SKM-1 treated with dmso at 0.1 percent for 144 hours (cell line): Measurements from ENCODE around the gene ZNF580.
A peak's percentile ranks its signal among the peaks of the same experiment; 100 is the strongest.

Experiments
- DNase-seq: peaks from one replicate; lab custom pipeline; 2025; ENCODE audit not compliant: unreplicated experiment; lab: John Stamatoyannopoulos, UW

The ZNF580 gene, protein sequence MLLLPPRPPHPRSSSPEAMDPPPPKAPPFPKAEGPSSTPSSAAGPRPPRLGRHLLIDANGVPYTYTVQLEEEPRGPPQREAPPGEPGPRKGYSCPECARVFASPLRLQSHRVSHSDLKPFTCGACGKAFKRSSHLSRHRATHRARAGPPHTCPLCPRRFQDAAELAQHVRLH

DNA sequence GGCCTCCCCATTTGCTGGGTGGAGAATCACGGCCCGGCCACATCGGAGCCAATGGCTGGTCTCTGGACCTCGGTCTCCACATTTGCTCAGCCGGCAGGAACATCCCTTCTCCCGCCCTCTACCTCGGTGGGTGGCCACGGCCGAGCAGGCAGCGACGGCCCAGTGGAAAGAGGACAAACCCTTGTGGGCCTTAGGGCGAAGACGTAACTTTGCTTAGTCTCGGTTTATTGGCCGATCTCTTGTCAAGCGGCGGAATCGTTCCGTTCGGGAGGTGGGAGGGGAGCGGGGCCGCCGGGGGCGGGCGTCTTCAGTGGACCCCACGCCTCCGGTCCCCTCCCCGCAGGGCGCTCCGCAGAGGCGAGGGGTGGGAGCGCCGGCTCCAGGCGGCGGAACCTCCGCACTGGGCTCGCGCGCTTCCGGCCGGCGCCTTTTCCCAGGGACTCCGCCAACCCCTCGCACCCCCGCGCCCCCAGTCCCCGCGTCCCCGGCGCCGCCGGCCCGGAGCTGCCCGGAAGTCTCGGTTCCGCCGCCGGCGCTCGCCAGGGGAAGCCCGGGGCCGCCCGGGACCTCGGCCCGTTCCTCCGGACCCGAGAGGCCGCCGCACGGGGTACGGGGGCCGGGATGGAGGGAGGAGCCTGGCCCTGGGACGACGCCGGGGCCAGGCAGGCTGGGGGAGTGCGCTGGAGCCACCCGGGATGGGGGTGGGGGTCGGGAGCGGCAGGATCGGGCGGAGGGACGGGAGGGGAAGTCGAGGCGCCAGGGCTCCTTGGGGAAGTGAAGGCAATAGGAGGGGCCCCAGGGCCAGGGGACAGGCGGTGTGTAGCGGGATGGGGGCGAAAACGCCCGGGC lies at the start of gene ZNF580:
TSS of gene ZNF580 (plus strand) at position 426 of the 849 bp plus-strand sequence. CDS start 1,507 bp downstream, outside the sequence.
- no peak for DNase-seq

DNA sequence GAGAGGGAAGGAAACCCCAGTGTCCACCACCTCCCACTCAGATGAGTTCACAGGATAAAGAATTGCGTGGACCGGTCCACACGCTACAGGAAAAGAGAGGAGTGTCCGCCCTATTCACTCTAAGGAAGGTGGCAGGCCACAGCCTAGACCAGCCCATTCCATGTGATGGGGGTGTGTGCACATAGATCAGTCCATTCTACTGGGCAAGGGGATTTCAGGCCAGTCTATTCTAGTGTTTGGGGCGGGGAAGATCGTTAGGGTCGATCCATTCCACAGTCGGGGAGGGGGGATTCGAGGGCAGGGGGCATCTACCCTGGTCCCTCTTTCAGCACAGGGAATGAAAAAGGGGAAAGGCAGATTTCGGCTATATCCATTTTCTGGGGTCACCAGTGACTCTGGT lies 49.2 kb upstream of the ZNF580 start:
- DNase-seq = no peak

DNA sequence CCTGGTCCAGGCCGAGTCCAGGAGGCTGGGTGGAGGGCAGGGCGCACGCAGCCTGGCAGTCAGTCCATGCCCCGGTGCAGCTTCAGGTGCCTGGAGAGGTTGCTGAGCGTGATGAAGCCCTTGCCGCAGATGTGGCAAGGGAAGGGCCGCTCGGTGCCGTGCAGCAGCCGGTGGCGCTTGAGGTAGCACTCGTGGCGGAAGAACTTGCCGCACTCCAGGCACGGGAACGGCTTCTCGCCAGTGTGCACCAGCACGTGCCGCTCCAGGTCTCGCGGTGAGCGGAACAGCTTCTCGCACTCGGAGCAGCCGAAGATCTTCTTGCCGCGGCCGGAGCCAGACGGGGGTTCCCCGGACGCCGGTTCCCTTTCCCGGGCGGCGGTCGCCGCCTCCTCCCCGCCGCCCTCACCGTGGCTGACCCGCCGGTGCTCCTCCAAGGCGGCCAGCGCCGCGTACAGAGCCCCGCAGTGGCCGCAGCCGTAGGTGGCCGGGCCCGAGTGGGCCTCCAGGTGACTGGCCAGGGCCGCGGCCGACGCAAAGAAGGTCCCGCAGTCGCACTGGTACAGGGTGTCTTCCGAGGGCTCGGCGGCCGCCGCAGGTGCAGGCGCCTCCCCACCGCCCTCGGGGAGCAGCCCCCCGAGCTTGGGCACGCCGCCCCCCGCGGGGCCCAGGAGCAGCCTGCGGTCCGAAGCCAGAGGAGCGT lies 48.3 kb upstream of the ZNF580 start:
- DNase-seq = no peak

DNA sequence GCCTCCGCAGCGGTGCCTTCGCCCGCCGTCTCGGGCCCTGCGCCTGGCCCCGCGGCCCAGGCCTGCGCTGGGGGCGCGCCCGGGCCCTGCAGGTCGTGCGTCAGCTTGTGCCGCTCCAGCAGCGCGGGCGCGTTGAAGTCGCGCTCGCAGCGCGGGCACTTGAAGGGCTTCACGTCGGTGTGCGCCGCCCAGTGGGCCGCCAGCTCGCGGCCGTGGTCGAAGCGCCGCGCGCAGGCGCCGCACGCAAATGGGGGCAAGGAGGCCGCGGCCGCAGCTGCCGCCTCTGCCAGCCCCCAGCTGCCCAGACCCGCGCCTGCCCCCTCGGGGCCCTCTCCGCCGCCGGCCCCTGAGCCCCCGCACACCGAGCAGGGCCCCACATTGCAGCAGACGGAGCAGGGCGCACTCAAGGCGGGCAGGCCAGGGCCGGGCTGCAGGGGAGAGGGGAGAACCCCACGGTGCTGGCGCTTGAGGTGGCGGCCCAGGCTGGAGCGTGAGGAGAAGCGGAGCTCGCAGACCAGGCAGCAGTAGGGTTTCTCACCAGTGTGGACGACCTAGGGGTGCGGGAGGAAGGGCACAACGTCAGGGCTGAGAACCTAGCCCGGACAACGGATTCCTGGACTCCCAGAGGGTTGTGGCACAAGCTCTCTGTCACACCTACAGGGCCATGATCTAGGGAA lies 47.6 kb upstream of the ZNF580 start:
- DNase-seq = no peak

DNA sequence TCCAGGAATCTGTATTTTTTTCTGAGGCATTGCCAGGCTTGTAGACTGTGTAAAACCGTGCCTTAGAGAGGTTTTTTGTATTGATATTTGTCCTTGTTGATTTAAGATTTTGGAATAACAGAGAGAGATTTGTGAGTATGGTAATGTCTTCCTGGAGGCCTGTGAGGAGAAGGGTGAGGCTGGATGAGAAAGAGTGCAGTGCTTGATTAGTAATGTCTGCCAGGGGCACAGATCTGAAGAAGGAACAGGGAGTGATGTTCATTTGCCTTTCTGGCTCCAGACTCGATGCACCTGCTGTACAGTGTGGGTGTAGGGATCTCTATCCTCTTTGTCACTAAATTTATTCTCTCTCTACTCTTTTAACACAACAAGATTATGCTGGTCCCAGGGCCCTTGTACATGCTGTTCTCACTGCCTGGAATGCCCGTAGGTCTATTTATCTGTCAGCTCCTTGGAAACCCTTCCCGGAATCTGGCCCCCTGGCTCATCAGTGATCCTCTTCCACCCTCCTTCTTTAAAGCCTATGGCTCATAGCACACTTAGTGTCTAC lies 45.7 kb upstream of the ZNF580 start:
- DNase-seq = no peak

DNA sequence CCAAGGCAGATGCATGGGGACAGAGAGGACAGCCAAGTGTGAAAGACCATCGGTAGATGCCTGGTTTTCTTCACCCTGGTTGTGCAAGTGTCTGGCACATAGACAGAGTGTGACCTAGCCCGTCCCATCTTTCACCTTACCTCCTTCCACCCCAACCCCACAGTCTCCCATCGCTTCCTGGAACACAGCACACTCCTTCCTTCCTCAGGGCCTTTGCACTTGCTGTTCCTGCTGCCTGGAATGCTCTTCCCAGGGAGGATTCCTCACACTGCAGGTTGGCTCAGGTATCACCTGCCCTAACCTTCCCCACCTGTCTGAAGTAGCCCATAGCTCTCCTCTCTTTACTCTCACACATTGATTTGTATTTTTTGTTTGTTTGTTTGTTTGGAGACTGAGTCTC lies 44.5 kb upstream of the ZNF580 start:
- DNase-seq = no peak

DNA sequence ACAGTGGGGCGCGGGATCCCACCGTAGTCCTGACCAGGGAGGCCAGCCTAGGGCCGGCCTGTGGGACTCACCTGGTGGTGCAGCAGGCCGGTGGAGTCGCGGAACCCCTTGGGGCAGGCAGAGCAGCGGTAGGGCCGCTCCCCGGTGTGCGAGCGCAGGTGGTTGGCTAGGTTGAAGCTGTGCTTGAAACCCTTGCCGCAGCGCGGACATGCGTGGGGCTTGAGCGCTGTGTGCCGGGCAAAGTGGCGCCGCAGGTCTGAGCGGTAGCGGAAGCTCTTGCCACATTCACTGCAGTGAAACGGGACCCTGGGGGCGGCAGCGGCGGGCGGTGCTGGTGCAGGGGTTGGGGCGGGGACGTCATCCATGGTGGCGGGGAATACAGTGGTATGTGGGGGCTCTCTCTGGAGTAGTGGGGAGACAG lies 43.3 kb upstream of the ZNF580 start:
- DNase-seq = no peak

DNA sequence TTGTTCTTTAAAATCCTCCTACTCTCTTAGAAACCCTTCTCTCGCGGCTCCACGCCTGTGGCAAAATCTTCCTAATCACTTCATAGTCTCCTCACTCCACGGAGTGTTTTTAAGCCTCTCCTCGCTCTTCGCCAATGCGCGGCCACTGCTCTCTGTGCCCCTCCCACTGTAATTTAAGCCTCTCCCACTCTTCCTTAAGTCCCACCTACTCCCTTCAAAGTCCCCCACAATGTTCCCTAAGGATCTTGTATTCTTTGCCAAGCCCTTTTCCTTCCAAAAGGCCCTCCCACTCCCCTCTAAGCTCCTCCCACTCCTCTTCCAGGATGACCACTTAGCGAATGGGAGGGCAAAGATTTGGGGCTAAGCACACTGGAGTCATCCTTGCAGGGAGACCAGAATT lies 42.8 kb upstream of the ZNF580 start:
- no peak for DNase-seq

DNA sequence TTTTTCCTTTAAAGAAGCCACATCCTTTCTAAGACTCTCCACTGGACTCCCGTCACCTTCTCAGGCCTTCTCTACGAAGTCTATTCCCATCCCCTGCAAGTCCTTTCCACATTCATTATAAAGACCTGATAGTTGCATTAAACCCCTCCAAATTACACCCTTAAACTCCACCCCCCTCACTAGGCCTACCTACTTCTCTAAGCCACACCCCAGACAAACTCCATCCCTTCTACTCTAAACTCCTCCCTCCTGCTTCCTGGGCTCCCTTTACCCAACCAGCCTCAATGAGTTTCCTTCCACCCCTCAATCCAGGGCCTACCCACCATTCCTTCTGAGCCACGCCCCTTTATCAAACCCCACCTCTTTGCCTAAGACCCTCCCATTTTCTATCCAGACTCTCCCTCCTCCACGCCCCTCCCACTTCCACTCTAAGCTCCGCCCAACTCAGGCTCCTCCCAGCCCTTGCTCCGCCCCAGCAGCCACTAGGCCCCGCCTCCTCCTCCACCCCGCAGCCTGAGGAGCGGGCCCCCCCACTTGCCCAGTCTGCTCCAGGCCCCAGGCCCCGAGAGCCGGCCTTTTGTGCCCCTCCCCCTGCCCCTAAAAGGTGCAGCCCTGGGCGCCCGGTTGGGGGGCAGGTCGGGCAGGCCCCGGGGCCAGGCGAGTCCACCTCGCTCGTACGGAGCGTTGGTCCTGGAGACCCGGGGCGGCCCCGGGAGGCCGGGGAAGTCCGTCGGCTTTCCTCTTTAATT lies 41.9 kb upstream of the ZNF580 start:
- peak; percentile 75 for DNase-seq

DNA sequence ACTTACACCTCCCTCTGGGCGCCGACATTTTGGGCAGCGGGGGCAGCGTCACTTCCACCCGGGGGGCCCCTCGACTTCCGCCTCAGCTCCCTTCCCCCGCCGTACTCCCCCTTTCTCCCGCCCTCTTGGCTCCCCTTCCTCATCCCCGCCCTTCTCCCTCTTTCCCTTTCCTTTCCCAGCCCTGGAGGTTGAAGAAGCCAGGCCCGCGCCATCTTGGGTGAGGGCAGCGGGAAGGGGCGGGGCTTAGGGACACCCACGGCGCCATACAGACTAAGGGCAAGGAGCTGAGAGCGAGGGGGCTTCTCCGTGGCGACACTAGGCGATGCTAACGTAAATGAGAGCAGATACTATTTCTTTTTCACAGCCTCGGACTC lies 41.3 kb upstream of the ZNF580 start, which contains the start of gene FIZ1:
TSS of gene FIZ1 (minus strand) at position 50 of the 374 bp plus-strand sequence. CDS start 1,652 bp downstream, outside the sequence.
- peak; percentile 89 for DNase-seq

DNA sequence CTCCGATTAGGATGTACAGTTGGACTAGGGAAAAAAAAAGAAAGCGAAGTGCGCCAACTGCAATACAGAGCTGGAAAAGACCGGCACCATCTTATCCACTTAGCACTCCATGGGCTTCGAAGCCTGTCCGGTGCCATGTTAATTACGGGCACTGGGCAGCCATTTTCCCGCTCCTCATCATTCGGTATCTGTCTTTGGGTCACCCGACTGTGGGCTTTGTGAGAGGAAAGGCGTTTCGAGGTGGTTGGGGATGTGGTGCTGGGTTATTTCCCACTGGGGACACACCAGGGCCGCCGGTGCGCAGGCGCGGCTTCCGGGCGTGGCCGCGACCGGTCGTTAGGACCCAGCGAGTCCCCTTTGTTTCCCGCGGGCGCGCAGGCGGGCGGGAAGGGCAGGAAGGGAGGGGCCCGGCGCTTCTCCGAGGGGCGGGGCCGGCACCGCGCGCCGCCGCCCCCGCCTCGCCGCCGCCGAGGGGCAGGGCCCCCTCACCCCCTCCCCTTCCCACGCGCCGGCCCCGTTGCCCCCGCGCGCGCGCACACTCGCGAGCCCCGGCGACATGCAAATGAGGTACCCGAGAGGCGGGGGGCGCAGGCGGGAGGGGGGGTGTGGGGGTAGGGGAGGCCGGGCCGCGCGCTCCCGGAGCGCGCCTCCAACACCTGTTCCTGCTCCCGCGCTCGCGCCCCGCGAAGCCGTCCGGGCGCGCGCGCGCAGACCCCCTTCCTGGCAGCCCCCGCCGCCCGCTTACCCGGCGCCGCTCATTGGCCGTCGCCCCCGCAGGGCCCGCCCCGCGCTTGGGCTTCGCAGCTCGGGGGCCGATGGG lies 40.8 kb upstream of the ZNF580 start, which contains the start of gene ZNF524:
TSS of gene ZNF524 (plus strand) at position 447 of the 820 bp plus-strand sequence. CDS start 1,825 bp downstream, outside the sequence.
- peak; percentile 49 for DNase-seq

DNA sequence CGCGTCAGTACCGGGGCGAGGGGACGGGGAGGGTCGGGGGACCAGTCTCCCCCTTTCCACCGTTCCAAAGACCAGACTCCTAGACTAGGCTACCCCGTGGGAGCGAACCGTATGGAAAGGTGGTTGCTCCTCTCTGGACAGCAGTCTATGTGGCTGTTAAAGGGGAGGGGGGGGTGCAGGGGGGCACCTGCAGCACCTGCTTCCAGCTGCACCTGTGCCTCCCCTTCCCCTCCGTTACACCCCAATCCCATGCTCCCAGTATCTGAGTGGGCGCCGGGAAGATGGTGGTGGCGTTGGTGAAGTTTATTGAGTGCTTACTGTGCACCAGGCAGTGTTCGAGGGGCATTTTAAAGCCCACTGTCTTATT lies 40.2 kb upstream of the ZNF580 start:
- no peak for DNase-seq

DNA sequence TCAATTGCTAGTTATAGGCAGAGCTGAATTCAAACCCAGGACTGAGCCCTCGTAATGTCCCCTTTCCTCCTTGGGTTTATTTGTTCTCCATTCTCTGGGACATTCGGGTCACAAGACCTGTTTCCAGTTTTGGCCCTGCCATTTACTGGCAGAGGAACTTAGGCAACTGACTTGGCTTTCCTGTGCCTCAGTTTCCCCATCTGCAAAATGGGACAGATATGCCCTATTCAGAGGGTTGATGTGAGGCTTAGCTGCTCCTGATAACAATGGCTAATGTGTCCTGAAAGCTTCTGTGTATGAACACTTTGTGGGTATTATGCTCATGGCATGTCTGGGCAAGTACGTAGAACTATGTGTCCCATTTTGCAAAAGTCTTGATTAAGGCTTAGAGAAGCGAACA lies 39.7 kb upstream of the ZNF580 start:
- DNase-seq = no peak

DNA sequence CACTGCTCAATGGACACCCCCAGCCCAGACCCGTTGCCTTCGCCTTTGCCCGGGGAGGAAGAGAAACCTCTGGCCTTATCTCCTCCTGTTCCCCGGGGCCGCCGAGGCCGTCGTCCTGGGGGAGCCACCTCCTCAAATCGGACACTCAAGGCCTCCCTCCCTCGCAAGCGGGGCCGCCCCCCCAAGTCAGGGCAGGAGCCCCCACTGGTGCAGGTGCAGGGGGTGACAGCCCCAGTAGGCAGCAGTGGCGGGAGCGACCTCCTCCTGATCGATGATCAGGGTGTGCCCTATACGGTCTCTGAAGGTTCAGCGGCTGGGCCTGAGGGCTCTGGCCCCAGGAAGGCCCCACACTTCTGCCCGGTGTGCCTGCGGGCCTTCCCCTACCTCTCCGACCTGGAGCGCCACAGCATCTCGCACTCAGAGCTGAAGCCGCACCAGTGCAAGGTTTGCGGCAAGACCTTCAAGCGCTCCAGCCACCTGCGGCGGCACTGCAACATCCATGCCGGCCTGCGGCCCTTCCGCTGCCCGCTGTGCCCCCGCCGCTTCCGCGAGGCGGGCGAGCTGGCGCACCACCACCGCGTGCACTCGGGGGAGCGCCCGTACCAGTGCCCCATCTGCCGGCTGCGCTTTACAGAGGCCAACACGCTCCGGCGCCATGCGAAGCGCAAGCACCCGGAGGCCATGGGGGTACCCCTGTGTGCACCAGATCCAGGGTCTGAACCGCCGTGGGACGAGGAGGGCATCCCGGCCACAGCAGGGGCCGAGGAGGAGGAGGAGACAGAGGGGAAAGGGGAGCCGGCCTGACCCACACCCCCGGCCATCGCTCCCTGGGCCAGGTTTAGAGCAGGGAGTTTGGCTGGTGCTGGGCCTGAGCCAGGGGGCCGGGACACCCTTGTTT lies 38.4 kb upstream of the ZNF580 start:
- DNase-seq = no peak

DNA sequence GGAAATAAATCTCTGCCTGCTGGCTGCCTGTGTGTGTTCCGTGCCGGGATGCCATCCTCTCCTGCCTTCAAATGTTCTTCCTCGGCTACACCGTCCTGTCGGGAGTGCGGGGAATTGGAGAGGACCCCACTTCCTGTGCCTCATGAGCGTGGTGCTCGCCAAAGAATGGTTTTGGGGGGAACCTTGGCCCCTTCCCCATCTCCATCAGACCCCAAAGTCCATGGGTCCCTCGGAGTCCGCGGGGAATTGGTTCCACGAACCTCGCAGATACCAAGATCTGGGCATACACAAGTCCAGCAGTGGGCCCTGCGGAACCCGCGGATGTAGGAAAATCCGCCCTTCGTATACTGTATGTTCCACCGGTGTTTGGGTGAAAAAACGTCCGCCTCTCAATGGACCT lies 37.7 kb upstream of the ZNF580 start:
- no peak for DNase-seq

DNA sequence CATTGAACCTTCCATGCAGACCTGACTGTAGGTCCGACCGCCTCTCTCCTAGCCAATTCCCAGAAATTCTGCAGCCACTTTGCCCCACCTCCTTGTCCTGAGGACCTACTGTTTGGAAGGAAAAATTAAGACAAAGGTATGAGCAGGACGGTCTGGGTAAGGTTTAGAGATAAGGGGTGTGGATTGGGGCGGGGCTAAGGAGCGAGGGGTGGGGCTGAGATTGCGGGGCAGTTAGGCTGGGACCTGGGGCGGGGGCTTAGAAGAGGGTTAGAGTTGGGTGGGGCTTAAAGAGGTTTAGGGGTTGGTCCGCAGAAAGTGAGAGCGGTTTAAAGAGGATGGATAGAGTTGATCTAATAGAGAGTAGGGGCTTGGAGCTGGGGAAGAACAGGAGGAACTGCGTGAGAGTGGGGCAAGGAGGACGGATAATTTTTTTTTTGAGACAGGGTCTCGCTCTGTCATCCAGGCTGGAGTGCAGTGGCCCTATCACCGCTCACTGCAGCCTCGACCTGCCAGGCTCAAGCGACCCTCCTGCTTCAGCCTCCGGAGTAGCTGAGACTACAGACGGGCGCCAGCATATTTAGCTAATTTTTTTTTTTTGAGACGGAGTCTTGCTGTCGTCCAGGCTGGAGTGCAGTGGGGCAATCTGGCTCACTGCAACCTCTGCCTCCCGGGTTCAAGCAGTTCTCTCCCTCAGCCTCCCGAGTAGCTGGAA lies 37.1 kb upstream of the ZNF580 start:
- no peak for DNase-seq

DNA sequence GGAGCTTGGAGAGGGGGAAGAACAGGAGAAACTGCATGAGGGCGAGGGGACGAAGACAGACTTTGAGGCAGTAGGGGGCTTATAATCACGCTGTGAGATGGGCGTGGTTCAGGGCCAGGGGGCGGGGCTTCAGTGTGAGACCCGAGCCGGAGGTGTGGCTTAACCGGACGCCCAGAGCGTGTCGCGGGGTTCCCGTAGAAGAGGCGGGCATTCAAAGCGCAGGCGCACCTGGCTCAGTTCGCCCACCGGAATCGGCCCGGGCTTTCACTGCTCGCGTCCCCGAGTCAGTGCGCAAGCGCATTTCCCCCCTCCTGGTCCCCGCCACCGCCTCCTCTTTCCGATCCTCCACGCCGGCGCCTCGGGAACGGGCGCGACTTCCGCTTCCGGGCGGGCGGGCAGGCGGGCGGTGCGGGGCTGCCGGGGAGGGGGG lies 35.6 kb upstream of the ZNF580 start:
- DNase-seq = peak; percentile 76
